ENCODE data around the gene CARHSP1. TPM values are rescaled to one million over a fixed set of nuclear protein-coding genes. Genes with fewer than 3 reads are reported as not detected.
A peak's percentile ranks its signal among the peaks of the same experiment; 100 is the strongest.

CARHSP1 gene
- total RNA-seq, 1 donor from 2014 or later: 118 TPM

GRCh38 chr16:8866118-8866883 lies 2.5 kb downstream of the CARHSP1 start:
- H3K27me3 ChIP-seq (ENCODE audit: control insufficient read depth in 3 of 3, insufficient read depth in 3 of 3, low read length in 3 of 3): peaks cover 13 to 44% (median 38%) of the 10 kb centered on the region in 3 donors
- H3K4me1 ChIP-seq (ENCODE audit: control insufficient read depth in 3 of 3, insufficient read depth in 3 of 3, low read length in 3 of 3): peaks cover 45 to 50% (median 48%) of the 10 kb centered on the region in 3 donors
- peak overlapping the region in 1 of 3 donors; percentile 80 for H3K9ac ChIP-seq (ENCODE audit: low read depth in 1 of 3, low read length in 3 of 3)
- H3K9me3 ChIP-seq (ENCODE audit: control insufficient read depth in 3 of 3, low read length in 3 of 3): no peaks in the 10 kb centered on the region
- H3K4me3 ChIP-seq (ENCODE audit: low read length in 3 of 3): peak overlapping the region; percentile 68 to 83 (median 73)
- peaks cover 0 to 3% (median 0%) of the 10 kb centered on the region in 3 donors for H3K36me3 ChIP-seq (ENCODE audit: control insufficient read depth in 3 of 3, insufficient read depth in 3 of 3, low read length in 3 of 3)
- peak overlapping the region; percentile 40 for H3K27ac ChIP-seq (ENCODE audit: low read depth, low read length)

GRCh38 chr16:8865145-8865882 lies 3.5 kb downstream of the CARHSP1 start:
- Histone ChIP-seq H3K36me3 (ENCODE audit: control insufficient read depth in 3 of 3, insufficient read depth in 3 of 3, low read length in 3 of 3) (peaks cover 0 to 3% (median 0%) of the 10 kb centered on the region in 3 donors), H3K4me1 (ENCODE audit: control insufficient read depth in 3 of 3, insufficient read depth in 3 of 3, low read length in 3 of 3) (peaks cover 48 to 54% (median 50%) of the 10 kb centered on the region in 3 donors), H3K9me3 (ENCODE audit: control insufficient read depth in 3 of 3, low read length in 3 of 3) (no peaks in the 10 kb centered on the region), H3K9ac (ENCODE audit: low read depth in 1 of 3, low read length in 3 of 3) (no peak overlapping the region), H3K27ac (ENCODE audit: low read depth, low read length) (no peak overlapping the region), H3K4me3 (ENCODE audit: low read length in 3 of 3) (no peak overlapping the region), H3K27me3 (ENCODE audit: control insufficient read depth in 3 of 3, insufficient read depth in 3 of 3, low read length in 3 of 3) (peaks cover 13 to 44% (median 38%) of the 10 kb centered on the region in 3 donors)

DNA sequence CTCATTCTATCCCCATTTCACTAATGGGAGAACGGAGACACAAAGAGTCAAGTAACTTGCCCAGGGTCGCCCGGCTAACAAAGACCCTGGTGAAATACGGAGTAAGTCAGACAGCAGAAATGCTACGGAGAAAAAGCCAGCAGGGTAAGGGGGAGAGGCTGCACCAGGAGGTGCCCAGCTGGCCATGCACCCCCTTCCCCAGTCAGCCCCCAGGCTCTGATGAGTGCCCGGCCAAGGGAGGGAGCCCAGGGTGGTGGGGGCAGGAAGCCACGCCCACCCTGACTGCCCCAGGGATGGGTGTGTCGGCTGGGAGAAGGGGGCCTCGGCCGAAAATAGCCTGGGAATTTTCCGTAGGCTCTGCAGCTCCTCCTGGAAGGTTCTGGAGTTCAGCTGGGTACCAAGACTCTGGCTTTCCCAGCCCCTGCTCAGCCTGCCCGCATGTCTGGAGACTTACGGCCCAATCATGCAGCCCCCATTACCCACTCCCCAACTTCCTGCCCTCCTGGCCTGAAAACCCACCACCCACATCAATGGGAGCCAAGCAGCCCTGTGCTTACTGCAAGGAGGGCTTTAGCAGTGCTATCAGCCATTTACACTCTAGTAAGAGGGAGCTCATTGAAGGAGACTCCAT lies 4.2 kb downstream of the CARHSP1 start:
- Histone ChIP-seq H3K9ac (ENCODE audit: low read depth in 1 of 3, low read length in 3 of 3) (peak overlapping the region in 1 of 3 donors; percentile 33), H3K27me3 (ENCODE audit: control insufficient read depth in 3 of 3, insufficient read depth in 3 of 3, low read length in 3 of 3) (peaks cover 13 to 44% (median 38%) of the 10 kb centered on the region in 3 donors), H3K4me1 (ENCODE audit: control insufficient read depth in 3 of 3, insufficient read depth in 3 of 3, low read length in 3 of 3) (peaks cover 50 to 59% (median 52%) of the 10 kb centered on the region in 3 donors), H3K36me3 (ENCODE audit: control insufficient read depth in 3 of 3, insufficient read depth in 3 of 3, low read length in 3 of 3) (peaks cover 0 to 3% (median 0%) of the 10 kb centered on the region in 3 donors), H3K27ac (ENCODE audit: low read depth, low read length) (no peak overlapping the region), H3K4me3 (ENCODE audit: low read length in 3 of 3) (peak overlapping the region in 1 of 3 donors; percentile 35), H3K9me3 (ENCODE audit: control insufficient read depth in 3 of 3, low read length in 3 of 3) (no peaks in the 10 kb centered on the region)

DNA sequence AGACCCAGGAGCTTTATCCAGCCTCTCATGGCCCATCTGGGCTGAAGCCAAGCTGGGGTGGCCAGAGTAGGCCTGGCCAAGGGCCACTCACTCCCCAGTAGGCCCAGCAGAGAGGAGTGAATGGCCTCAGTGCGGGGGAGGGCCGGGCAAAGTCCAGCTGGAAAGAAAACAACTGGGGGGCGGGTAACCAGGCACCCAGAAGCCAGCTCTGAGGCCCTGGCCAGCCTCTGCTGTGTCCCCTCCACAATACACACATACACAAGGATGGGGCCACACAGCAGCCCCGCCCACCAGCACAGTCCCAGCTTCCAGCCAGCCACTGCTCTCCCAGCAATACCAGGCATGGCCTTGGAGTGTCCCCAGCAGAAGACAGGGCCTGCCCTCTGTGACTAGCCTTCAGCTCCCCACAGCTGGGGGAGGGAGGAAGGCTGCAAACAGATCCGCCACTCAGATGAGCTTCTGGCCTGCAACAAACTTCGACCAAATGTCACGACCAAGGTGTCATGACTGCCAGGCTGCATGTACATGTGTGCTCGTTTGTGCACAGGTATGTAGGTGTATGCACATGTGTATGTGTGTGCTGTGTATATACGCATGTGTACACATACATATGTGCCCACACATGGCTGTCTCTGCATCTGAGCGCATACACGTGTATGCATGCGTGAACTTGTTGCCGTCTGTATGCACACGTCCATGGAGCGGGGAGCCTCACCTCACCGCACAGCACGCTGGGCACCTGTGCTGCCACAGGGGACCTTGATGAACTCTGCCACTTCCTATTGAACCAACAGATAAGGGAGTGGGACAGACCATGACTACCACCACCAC lies 5.0 kb downstream of the CARHSP1 start:
- no peak overlapping the region for H3K9ac ChIP-seq (ENCODE audit: low read depth in 1 of 3, low read length in 3 of 3)
- H3K27me3 ChIP-seq (ENCODE audit: control insufficient read depth in 3 of 3, insufficient read depth in 3 of 3, low read length in 3 of 3): peaks cover 13 to 44% (median 38%) of the 10 kb centered on the region in 3 donors
- no peaks in the 10 kb centered on the region for H3K9me3 ChIP-seq (ENCODE audit: control insufficient read depth in 3 of 3, low read length in 3 of 3)
- H3K4me3 ChIP-seq (ENCODE audit: low read length in 3 of 3): peak overlapping the region in 2 of 3 donors; percentile 27 to 41
- H3K36me3 ChIP-seq (ENCODE audit: control insufficient read depth in 3 of 3, insufficient read depth in 3 of 3, low read length in 3 of 3): peaks cover 0 to 5% (median 0%) of the 10 kb centered on the region in 3 donors
- no peak overlapping the region for H3K27ac ChIP-seq (ENCODE audit: low read depth, low read length)
- H3K4me1 ChIP-seq (ENCODE audit: control insufficient read depth in 3 of 3, insufficient read depth in 3 of 3, low read length in 3 of 3): peaks cover 53 to 57% (median 54%) of the 10 kb centered on the region in 3 donors

GRCh38 chr16:8862309-8863130 lies 6.3 kb downstream of the CARHSP1 start:
- Histone ChIP-seq H3K9me3 (ENCODE audit: control insufficient read depth in 3 of 3, low read length in 3 of 3) (no peaks in the 10 kb centered on the region), H3K36me3 (ENCODE audit: control insufficient read depth in 3 of 3, insufficient read depth in 3 of 3, low read length in 3 of 3) (peaks cover 0 to 9% (median 4%) of the 10 kb centered on the region in 3 donors), H3K27ac (ENCODE audit: low read depth, low read length) (no peak overlapping the region), H3K27me3 (ENCODE audit: control insufficient read depth in 3 of 3, insufficient read depth in 3 of 3, low read length in 3 of 3) (peaks cover 7 to 35% (median 34%) of the 10 kb centered on the region in 3 donors), H3K4me1 (ENCODE audit: control insufficient read depth in 3 of 3, insufficient read depth in 3 of 3, low read length in 3 of 3) (peaks cover 47 to 57% (median 48%) of the 10 kb centered on the region in 3 donors), H3K9ac (ENCODE audit: low read depth in 1 of 3, low read length in 3 of 3) (peak overlapping the region in 1 of 3 donors; percentile 25), H3K4me3 (ENCODE audit: low read length in 3 of 3) (no peak overlapping the region)

DNA sequence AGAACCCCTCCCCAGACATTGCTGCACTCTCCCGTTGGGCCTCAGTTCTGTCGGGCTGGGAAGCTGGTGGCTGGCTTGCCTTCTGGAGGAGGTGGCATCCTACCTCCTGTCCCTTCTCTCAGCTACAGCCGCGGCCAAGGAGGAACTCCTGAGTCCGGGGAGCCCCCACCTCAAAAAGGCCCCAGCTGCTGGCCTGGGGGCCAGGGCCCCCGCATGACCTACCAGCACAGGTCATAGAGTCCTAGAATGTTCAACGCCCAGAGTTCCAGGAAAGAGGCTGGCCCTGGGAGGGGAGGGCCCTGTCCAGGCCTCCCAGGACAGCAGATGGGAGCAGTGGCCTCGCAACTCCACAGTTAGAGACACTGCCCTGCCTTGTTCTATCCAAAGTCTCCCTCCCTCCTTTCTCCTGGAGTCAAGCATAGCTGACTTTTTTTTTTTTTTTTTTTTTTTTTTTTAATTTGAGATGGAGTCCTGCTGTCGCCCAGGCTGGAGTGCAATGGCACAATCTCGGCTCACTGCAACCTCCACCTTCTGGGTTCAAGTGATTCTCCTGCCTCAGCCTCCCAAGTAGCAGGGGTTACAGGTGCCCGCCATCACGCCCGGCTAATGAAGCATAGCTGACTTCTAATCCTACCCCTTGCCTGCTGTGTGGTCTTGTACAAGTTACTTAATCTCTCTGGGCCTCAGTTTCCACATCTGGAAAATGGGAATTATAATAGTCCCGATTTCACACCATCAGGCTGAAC lies 7.1 kb downstream of the CARHSP1 start:
- no peak overlapping the region for H3K4me3 ChIP-seq (ENCODE audit: low read length in 3 of 3)

DNA sequence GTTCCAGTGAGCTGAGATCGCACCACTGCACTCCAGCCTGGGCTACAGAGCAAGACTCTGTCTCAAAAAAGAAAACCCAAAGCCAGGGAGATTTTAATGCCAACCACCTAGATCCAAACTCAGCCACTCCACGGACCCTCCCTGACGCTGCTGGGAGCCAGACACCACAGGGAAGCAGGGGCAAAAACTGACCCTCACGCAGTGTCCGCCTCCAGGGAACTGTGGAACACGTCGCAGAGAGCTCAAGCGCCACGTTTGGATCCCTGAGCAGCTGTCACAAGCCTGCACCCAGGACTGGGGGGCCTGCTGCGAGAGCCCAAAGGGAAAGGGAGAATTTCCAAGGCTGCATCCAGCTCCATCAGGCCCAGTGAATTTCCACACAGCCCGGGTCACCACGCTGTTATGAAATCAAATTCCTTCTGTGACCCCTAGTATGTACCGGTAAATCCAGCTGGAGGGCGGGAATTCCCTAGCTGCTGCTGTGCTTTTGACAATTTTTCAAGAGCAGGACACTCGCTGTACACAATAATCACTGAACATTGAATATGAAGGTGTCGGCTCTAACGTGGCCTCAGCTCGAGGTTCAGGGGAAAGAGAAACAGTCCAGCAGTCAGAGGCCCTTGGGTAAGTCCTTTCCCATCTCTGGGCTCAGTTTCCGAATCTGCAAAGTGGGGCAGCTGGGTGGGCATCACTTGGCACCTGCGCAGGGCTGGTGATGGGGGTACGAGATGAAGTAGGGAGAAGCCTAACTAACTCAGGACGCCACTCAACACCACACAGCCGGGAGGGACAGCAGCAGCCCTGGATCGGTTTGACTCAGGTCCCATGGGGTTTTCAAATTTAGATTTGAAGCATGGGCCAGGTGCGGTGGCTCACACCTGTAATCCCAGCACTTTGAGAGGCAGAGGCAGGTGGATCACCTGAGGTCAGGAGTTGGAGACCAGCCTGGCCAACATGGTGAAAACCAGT lies 8.6 kb downstream of the CARHSP1 start:
- no peak overlapping the region for H3K4me3 ChIP-seq (ENCODE audit: low read length in 3 of 3)
- H3K4me1 ChIP-seq (ENCODE audit: control insufficient read depth in 3 of 3, insufficient read depth in 3 of 3, low read length in 3 of 3): peaks cover 30 to 47% (median 32%) of the 10 kb centered on the region in 3 donors

More for the DNA sequence above, 7.1 kb downstream of the CARHSP1 start:
- Histone ChIP-seq H3K9me3 (ENCODE audit: control insufficient read depth in 3 of 3, low read length in 3 of 3) (no peaks in the 10 kb centered on the region), H3K27me3 (ENCODE audit: control insufficient read depth in 3 of 3, insufficient read depth in 3 of 3, low read length in 3 of 3) (peaks cover under 1 to 28% (median 26%) of the 10 kb centered on the region in 3 donors), H3K4me1 (ENCODE audit: control insufficient read depth in 3 of 3, insufficient read depth in 3 of 3, low read length in 3 of 3) (peaks cover 41 to 56% (median 41%) of the 10 kb centered on the region in 3 donors), H3K9ac (ENCODE audit: low read depth in 1 of 3, low read length in 3 of 3) (no peak overlapping the region), H3K36me3 (ENCODE audit: control insufficient read depth in 3 of 3, insufficient read depth in 3 of 3, low read length in 3 of 3) (peaks cover 0 to 11% (median 4%) of the 10 kb centered on the region in 3 donors), H3K27ac (ENCODE audit: low read depth, low read length) (peak overlapping the region; percentile 19)

More for the DNA sequence above, 8.6 kb downstream of the CARHSP1 start:
- Histone ChIP-seq H3K36me3 (ENCODE audit: control insufficient read depth in 3 of 3, insufficient read depth in 3 of 3, low read length in 3 of 3) (peaks cover 9 to 14% (median 11%) of the 10 kb centered on the region in 3 donors), H3K27me3 (ENCODE audit: control insufficient read depth in 3 of 3, insufficient read depth in 3 of 3, low read length in 3 of 3) (peaks cover 0 to 16% (median 12%) of the 10 kb centered on the region in 3 donors), H3K27ac (ENCODE audit: low read depth, low read length) (peak overlapping the region; percentile 33), H3K9me3 (ENCODE audit: control insufficient read depth in 3 of 3, low read length in 3 of 3) (no peaks in the 10 kb centered on the region), H3K9ac (ENCODE audit: low read depth in 1 of 3, low read length in 3 of 3) (no peak overlapping the region)
